ENCODE data around the gene LAGE3.
A peak's percentile ranks its signal among the peaks of the same experiment; 100 is the strongest.

Gene LAGE3

DNA sequence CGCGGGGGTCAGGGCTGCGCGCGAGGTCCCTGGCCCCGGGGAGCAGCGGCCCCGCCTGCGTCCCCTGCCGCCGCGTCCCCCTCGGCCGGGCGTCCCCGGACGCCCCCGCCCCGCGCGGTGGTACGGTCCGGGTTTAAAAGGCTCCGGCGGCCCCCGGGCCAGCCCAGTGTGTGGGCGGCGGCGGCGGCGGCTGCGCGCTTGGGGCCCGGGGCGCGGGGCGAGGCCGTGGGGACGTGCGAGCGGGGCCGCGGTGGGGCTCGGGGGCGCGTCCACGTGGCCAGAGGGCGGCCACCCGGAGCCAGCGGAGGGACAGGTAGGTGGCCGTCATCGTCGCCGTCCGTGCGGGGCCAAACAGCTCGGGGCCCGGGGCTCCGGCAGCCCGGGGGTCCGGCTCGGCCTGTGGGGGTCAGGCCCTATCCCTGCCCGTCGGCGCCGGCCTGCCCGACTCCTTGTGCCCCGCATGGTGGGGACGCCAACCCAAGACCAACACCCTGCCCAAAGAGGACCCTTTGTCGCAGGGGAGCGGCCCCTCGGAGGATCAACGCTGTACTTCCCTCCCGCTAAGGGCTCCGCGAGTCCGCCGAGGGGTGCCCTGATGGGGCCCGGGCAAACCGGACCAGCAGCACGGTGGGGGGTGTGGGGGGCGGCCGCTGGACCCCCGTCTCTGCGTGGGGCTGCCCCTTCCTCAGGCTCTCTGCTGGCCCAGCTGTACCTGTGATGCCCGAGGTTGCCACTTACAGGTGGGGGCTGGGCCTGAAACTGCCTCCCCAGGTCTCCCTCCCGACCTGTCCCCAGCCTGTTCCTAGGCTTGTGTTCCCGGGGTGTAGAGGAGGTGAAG lies 20.7 kb downstream of the LAGE3 start, which contains the start of gene PLXNA3:
Gene PLXNA3 (plus strand): TSS at position 166 of the 838 bp plus-strand sequence. CDS start 1,903 bp downstream, outside the sequence.
- peak in 1 of 2 experiments; percentile 24 for DNase-seq (ENCODE audit: low read depth in 2 of 2)

DNA sequence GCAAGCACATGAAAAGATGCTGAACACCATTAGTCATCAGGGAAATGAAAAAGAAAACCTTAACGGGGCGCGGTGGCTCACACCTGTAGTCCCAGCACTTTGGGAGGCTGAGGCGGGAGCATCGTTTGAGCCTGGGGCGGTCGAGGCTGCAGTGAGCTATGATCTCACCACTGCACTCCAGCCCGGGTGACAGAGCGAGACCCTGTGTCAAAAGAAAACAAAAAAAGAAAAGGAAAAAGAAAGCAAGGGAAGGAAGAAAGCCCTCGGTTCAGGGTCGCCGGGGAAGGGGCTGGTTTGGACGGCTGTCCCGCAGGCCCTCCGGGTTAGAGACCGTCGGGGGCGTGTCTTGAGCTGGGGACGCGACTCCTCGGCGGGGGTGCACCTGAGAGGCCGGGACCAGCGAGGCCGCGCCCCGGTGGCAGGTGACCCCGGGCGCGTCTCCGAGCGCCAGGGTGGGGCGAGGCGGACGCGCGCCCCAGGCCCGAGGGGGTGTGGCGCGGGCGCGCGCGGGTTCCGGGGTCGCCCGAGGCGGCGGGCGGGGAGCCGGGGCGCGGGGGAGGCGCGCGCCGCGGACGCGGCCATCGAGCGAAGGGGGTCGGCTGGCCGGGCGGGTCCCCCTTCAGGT lies 21.5 kb downstream of the LAGE3 start:
- DNase-seq (ENCODE audit: low read depth in 2 of 2): no peak

DNA sequence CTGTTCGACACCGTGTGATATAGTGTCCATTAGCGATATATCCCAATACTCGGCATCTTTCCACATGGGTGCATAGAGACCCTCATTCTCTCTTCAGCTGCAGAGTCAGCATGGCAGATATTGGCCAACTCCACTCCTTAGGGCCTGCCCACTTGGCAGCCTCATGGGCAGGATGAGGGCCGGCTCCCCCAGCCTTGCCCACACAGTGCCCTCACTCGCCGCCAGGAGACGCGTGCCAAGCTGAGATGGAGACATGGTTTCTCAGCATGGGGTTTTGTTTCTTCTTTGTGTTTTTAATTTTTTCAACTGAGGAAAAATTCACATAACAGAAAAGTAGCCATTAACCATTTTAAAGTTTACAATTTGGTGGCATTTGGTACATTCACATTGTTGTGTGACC lies 26.3 kb downstream of the LAGE3 start:
- no peak for DNase-seq (ENCODE audit: low read depth in 2 of 2)

DNA sequence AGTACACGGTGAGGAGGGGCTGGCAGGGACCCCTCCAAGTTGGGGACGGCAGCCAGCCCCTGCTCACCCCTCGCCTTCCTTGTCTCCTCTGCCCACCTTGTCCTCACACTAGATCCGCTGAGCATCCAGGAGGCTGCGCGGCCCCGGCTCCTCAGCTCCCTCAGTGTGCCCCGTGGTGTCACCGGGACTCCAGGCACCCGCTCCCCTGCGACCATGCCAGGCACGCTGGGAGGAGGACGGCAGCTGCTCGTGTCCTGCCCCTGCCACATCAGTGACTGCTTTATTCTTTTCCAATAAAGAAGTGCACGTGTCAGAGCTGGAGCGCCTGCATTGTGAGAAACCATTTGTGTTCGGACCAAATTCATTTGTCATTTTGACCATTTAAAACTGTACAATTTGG lies 28.8 kb downstream of the LAGE3 start:
- no peak for DNase-seq (ENCODE audit: low read depth in 2 of 2)

DNA sequence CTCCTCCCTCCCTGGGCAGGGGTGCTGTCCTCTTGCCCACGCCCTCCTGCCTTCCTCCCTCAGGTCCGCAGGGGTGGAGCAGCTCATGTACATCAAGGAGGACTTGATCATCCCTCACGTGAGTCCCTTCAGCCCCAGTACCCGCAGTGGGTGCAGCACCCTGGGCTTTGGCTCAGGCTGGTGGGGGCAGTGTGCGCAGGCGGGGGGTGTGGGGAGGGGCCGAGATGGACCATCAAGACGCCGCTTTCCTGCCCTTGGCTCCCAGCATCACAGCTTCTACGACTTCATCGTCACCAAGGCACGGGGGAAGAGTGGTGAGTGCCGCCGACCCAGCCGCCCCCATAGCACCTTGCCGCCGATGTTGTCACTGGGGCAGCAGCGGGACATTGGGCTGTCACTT lies 29.5 kb downstream of the LAGE3 start:
- DNase-seq (ENCODE audit: low read depth in 2 of 2): no peak

DNA sequence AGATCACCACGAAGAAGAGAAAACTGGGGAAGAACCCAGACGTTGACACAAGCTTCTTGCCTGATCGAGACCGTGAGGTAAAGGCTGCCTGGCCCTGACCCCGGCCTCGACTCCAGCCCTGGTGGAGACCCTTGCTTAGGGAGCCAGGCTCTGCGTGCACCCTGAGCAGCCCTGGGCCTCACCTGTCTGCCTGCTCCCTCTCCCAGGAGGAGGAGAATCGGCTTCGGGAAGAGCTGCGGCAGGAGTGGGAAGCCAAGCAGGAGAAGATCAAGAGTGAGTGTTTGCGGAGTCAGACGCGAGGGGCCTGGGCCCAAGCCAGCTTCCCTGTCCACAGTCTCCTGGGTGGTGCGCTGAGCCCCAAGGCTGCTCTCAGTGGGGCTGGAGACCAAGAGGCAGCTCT lies 30.6 kb downstream of the LAGE3 start:
- DNase-seq (ENCODE audit: low read depth in 2 of 2): no peak

DNA sequence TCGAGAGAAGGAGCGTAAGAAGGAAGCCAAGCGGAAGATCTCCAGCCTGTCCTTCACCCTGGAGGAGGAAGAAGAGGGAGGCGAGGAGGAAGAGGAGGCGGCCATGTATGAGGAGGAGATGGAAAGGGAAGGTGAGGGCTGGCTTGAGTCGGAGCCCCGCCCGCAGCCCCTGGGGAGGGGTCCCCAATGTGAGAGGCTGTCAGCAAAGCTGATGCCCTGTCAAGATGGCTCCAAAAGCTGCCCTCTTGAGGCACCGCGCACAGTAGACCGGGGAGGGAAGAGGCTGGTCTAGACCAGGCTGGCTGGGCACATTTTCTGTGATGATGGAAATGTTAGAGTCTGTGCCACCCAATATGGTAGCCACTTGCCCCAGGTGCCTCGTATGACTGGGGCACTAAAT lies 32.7 kb downstream of the LAGE3 start:
- no peak for DNase-seq (ENCODE audit: low read depth in 2 of 2)

DNA sequence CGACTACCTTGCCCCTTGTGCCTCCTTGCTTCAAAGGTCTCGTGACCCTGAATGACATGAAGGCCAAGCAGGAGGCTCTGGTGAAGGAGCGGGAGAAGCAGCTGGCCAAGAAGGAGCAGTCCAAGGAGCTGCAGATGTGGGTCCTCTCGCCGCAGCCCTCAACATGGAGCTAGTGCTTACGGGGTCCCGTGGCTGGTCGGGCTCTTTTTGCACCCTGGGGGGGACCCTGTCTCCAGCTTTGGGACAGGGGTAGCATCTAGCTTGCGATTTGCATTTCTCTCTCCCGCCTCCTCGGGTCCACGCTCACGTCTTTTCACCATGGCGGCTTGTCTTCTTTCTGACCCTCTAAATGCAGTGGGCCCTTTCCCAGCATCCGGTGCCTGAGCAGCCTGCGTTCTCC lies 33.3 kb downstream of the LAGE3 start:
- no peak for DNase-seq (ENCODE audit: low read depth in 2 of 2)

DNA sequence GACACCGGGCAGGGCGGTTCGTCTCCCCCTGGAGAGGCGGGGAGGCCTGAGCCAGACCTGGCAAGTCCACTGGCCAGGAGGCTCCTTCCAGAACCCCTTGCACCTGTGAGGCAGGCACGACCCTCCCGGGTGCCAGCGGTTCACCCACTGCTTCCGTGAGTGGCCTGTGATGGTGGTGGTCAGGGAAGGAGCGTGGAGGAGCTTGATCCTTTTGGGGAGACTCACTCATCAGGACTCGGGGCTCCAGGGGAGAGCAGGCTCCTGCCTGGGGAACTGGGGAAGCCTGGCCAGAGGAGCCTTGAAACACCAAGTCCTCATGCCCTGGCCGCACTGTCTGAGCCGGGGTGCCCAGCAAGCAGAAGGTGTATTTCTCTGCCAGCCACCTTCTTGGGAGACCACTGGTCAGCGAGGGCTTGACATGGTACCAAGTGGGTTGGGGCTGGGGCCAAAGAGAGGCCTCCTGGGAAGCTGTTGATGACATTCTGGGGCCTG lies 34.3 kb downstream of the LAGE3 start:
- no peak for DNase-seq (ENCODE audit: low read depth in 2 of 2)

DNA sequence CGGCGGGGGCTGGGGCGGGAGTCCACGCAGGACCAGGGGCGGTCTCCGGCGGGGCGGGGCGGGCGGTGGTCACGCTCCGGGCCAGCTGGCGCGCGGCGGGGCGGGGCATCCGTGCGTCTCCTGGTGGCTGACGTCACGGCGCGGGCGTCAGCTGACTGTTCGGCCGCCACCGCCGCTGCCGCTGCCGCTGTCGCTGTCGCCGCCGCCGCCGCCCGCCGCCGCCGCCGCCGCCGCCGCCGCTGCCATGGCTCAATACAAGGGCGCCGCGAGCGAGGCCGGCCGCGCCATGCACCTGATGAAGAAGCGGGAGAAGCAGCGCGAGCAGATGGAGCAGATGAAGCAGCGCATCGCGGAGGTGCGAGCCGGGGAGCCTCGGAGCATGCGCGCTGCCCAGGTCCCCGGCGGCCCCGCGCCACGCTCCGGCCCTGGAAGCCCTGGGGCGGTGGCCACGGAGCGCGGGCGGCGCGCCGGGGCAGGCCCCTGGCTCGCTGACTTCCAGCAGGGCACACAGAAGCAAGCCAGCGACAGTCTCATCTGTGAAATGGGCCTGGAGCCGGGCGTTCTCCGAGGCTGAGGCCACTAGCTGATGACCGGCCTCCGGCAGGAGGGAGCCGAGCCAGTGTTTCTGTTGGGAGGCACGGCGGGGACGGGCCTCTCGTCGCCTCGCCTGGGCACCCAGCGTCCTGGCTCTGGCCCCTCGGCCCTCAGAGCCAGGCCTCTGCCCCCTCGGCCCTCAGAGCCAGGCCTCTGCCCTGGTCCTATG lies 34.9 kb downstream of the LAGE3 start, which contains the start of gene FAM50A:
Gene FAM50A (plus strand): TSS at position 150 of the 763 bp plus-strand sequence. CDS start 95 bp downstream, at position 245.
- no peak for DNase-seq (ENCODE audit: low read depth in 2 of 2)

DNA sequence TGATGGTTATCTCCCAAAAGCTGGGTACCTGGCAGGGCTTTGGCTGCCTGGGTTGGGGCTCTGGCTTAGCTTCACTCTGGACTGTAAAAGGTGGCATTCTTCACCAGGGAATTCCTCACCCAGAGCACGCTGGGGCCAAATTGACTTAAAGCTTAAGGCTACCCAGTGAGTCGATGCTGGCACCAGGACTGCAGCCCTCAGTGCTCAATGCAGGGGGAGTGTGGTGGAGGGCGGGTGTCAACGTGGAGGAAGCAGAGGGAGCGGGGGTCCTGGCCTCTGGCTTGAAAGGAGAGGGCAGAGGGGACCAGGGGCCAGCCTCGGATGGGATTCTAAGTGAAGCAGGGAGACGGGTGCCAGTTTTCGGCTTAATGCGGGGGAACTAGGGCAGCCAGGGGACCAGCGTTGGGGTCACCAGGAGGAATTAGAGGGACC lies 35.6 kb downstream of the LAGE3 start:
- no peak for DNase-seq (ENCODE audit: low read depth in 2 of 2)

DNA sequence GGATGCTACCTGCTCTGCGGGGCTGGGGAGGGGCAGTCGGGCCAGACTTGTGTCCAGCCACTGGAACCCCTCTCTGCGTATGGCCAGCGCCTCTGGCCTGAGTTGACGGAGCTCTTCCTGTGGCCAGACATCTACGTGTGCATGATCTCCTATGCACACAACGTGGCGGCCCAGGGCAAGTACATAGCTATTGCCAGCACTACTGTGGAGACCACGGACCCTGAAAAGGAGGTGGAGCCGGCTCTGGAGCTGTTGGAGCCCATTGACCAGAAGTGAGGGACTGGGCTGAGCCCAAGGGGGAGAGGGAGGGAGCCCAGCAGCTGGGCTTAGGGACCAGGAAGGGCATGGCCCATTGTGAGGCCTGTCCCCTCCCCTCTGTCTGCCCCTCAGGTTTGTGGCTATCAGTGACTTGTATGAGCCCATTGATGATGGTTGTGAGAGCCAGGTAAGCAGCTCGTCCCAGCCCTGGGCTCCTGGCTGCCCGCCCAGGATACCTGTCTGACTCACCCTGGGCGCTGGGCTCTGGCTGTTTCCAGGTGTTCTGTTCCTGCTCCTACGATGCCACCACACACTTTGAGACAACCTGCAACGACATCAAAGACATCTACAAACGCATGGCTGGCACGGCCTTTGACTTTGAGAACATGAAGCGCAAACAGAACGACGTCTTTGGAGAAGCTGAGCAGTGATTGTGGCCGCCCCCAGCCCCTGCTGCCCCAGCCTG lies 36.9 kb downstream of the LAGE3 start:
- DNase-seq (ENCODE audit: low read depth in 2 of 2): no peak

DNA sequence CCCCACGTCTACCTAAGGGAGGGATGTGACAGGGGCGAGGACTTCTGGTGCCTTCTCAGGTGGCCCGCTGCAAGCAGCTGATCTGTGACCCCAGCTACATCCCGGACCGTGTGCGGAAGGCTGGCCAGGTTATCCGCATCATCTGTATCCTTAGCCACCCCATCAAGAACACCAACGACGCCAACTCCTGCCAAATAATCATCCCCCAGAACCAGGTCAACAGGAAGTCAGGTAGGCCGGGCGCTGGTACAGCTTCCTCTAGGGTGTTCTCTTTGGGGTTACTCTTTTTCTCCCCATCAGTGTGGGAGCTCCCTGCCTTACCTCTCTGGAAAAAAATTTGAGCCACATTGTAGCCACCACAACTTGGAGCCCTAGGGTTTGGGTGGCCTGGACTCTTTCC lies 37.5 kb downstream of the LAGE3 start:
- no peak for DNase-seq (ENCODE audit: low read depth in 2 of 2)

DNA sequence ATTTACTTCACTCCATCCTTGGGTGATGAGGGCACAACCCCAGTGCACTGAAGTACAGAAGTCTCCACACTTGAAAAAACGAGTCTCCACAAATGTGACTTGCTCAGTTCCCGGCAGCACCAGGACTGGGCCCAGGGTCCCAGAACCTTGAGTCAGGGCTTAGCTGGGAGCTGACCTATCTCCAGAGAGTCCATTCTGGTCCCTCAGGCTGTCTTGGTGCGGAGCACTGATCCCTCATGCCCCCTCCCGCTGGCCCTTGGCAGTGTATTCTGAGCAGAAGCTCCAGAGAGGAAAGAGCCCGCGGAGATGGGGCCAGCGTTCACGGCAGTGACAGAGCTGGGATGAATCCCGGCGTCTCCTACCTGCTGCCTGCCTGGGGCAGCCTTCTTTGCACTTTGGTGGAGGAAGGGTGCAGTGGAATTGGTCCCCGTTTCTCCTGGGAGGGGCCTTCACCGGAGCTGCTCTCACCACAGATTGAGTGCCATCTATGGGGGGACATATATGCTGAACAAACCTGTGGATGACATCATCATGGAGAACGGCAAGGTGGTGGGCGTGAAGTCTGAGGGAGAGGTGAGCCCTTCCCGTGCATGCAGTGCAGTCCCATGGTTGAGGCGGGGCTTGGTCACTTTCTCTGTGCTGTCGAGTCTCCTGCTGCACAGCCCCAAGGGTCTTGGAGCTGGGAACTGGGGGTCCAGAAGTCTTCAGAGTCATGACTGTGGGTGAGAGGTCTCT lies 38.3 kb downstream of the LAGE3 start:
- no peak for DNase-seq (ENCODE audit: low read depth in 2 of 2)

DNA sequence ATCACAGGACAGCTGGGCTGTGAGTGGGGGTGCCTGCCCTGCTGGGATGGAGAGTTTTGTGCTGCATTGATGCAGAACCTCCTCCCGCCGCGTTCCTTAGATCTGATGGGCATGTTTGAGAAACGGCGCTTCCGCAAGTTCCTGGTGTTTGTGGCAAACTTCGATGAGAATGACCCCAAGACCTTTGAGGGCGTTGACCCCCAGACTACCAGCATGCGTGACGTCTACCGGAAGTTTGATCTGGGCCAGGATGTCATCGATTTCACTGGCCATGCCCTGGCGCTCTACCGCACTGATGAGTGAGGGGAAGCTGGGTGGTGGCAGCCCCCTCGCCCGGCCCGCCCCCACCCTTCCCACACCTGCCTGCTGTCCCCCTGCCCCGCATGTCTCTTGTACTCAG lies 39.2 kb downstream of the LAGE3 start:
- DNase-seq (ENCODE audit: low read depth in 2 of 2): no peak

DNA sequence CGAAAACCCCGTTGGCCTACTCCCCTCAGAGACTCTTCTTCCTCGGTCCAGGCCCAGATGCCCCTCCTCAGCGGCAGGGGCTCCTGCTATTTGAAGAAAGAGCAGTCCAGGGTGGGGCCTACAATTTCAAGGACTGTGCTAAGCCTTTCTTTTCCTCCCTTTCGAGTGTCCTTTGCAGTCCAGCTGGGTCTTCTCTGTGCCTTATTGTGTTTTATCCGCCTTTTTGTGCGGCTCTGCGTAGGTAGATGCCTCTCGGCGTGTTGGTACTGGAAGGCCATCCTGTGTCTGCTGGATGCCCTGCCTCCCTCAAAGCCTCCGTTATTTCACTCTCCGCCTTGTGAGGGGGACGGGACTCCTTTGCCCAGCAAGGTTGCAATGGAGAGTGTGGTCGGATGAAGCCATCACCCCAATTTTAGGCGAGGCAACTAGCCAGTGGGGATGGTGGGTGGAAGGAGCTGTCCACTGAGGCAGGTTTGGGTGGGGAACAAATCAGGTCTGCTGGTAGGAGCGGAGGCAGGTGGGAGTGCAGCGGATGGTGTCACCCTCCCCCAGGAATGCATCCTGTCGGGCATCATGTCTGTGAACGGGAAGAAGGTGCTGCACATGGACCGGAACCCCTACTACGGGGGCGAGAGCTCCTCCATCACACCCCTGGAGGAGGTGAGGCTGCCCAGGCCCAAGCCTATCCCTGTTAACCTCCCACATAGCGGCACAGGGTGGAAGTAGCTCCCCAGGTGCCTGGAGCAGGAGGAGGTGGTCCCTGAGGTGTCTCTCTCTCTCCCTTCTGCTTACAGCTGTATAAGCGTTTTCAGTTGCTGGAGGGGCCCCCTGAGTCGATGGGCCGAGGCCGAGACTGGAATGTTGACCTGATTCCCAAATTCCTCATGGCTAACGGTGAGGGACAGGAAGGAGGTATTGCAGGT lies 40.8 kb downstream of the LAGE3 start:
- no peak for DNase-seq (ENCODE audit: low read depth in 2 of 2)

DNA sequence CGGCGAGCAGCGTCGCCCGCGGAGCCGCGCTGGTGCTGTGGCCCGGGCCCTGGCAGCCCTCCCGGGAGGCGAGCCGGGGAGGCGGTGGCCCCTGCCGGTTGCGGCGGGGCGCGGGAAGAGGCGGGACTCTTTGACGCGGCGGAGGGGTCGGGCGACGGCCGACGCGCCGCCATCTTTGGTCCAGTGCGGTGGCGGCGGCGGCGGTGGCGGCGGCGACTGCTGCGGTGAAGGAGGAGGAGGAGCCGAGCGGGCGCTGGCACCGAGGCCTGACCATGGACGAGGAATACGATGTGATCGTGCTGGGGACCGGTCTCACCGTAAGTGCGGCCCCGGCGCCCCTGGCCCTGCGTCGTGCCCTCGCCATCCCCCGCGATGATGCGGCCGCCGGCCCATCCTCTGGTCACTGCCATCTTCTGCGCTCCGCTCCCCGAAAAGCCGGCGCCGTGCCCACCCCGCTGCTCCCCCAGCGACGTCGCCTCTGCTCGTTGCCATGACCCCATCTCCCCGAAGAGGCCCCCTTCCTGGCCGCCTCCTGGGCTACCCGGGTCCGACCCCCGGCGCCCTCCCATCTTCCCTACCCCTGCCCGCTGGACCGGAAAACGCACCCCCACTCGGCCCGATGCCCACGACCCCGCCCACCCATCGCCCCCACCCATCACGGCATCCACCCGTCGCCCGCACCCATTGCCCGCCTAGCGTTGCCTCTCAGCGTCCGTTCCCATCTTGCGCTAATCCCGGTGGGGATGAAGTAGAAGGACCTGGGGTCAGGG lies 41.9 kb downstream of the LAGE3 start, which contains the start of gene GDI1:
Gene GDI1 (plus strand): TSS at position 172 of the 770 bp plus-strand sequence. CDS start 101 bp downstream, at position 273.
- DNase-seq (ENCODE audit: low read depth in 2 of 2): peak; percentile 29 to 33

DNA sequence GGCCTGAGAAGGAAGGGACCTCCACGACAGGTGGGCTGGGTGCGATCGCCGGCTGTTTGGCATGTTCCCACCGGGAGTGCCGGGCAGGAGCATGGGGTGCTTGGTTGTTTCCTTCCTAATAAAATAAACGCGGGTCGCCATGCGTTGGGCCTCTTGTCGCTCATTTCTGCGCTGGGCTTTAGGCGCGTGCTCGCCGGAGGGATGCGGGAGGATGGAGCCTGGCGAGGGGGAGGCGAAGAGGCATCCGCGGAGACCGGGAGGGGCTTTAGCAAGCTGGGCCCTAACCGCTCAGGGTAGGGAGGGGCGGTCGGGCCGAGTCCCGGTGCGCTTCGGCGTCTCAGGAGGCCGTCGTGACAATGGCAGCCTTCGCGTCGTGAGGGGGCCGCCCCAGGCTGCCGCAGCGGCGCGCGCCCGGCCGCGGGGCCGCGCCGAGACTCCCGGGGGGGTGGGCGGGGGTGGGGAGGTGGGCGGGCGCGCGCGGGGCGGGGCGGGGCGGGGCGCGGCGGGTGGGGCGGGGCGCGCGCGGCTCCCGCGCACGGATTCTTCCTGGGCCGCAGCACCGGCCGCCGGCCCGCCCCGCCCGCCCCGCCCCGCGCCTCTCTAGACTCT lies 42.6 kb downstream of the LAGE3 start:
- no peak for DNase-seq (ENCODE audit: low read depth in 2 of 2)
